Fibroblast of the conjunctiva (primary cell): ENCODE data around the gene SAP30.

Experiments
- DNase-seq: peaks from one replicate; pipeline ENCODE4 v3.0.0-alpha.2; 2010; ENCODE audit warnings: low read depth

Gene SAP30

DNA sequence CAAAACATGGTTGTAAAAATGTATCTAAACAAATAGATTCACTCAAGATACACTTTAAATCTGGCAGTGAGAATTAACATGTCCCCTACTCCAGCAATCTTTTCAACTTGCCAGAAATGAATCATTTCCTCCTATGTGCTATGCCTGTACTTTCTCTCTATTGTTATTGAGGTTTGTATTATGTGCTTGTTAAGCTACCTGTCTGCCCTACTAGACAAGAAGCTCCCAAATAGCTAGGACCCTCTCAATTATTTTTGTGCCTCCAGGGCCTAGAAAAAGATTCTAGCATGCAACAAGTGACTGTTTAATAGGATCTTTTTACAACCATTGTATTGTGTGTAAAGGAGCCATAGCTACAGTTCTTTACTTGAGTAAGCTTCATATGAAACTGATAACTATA, 3.5 kb upstream of the SAP30 start:
- no peak for DNase-seq

GRCh38 chr4:173367946-173368345, 2.8 kb upstream of the SAP30 start:
- DNase-seq = no peak

- DNase-seq = no peak
These were observed 651 bp upstream of the SAP30 start for GRCh38 chr4:173370130-173370476.

DNA sequence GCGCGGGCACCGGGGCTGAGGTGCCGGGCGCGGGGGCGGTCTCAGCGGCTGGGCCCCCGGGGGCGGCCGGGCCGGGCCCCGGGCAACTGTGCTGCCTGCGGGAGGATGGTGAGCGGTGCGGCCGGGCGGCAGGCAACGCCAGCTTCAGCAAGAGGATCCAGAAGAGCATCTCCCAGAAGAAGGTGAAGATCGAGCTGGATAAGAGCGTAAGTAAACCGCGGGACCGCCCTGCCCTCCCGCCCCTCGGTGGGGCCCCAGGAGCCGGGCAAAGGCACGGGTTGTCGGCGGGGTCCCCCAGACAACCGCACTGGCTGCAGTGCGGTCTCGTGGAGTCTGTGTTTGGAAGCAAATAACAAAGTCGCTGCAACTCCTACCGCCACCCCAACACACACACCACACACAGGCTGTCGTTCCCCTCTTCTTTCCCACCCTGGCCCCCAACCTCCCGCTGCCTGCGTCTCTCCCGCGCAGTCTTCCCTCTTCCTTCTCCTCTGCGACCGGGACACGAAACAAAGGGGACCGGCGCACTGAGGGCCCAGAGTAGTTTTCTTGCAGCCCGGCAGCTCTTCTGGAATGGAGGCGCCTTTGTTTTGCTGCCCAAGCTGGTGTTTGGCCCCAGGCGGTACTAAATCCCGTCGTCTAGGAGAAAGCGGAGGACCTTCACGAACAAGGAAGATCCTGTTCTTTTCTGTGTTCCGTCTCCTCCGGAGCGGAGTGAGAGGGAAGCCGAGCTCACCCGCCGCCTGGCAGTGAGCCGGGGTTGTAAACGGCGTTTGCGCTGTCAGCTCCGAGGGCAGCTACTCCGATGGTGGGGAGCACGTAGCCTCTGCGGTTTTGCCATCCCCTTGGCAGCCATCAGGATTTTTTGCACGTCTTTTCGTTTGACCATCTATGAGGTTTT, 788 bp downstream of the SAP30 start:
- peak; percentile 59 for DNase-seq

- DNase-seq = no peak
These were observed 3.8 kb downstream of the SAP30 start for GRCh38 chr4:173374588-173374987.

DNA sequence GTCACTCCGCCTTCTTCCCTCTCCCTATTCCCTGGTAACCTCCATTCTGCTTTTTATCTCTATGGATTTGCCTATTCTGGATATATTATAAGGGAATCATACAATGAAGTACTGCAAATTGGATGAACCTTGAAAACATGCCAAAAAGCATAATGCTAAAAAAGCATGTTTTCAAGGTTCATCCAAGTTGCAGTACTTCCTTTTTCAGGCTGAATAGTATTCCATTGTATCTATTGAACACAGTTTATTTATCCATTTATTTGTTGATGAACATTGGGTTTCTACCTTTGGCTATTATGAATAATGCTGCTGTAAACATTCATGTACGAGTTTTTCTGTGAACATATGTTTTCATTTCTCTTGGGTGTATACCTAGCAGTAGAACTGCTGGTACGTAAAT, 9.2 kb downstream of the SAP30 start:
- DNase-seq = no peak

GRCh38 chr4:173380987-173381386, 10.2 kb downstream of the SAP30 start:
- DNase-seq = no peak

DNA sequence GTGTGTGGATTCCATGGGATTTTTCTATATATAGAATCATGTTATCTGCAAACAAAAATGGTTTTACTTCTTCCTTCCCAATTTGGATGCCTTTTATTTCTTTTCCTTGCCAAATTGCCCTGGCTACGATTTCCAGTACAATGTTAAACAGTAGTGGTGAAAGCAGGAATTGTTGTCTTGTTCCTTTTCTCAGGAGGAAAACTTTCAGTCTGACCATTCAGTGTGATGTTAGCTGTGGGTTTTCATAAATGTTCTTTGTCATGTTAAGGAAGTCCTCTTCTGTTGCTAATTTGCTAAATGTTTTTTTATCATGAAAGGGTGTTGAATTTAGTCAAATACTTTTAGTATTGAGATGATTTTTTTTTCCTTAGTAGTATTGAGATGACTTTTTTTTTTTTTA, 10.9 kb downstream of the SAP30 start:
- no peak for DNase-seq

GRCh38 chr4:173382349-173382748, 11.6 kb downstream of the SAP30 start:
- DNase-seq = no peak

DNA sequence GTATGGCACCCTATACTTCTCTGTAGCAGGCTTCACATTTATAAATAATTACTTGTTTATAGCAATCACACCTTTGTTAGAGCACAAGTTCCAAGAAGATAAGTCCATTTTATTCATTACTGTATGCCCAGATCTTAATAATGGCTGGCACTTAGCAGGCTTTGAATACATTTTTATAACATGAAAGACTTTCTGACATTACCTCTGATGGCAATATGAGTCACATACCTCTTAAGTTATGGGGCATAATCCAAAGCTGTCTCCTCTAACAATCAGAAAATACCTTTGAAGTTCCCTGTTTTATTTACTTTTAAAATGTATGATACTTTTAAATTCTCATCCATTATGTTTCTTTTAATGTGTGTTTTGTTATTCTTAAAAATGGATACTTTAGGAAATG, 16.0 kb downstream of the SAP30 start:
- DNase-seq = no peak

DNA sequence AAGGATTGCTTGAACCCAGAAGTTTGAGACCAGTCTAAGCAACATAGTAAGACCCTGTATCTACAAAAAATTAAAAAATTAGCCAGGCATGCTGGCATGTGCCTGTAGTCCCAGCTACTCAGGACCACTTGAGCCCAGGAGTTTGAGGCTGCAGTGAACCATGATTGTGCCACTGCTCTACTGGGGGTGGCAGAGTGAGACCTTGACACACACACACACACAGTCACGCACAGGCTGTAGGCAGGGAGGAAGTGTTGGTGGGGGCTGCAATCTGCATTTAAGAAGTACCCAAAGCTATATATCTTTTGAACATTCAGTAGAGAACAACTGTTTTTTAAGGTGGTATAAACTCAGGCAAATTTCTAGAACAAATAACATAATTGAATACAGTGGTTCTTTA, 20.9 kb downstream of the SAP30 start:
- no peak for DNase-seq

GRCh38 chr4:173397604-173398003, 26.9 kb downstream of the SAP30 start:
- no peak for DNase-seq

- DNase-seq = no peak
These were observed 27.5 kb downstream of the SAP30 start for GRCh38 chr4:173398220-173398619.

DNA sequence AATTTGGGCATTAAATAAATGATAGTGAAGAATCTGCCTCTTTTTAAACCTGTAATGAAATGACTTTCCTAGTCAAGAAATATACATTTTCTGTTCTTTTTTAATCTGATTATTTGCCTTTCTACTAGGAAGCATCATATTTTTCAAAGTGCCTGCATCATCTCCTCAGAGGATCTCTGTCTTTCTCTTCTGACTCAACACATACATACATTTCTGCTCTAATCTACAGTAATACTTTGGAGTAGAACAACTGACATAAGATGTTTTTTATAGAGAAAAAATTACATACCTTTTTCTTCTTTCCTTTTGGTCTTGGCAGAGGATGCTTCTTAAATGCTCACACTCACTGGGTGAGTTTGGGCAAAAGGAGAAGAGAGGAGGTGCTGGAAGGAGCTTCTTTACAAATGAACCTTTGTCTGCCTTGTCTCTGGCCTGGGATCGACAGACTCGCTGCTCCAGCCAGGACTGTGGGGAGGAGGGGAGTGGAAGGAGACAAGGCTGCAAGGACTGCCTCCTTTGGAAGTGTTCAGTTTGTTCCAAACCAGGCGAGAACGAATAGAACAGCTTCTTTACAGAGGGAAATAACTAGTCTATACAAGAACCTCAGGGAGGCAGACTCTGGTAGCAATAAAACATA, 28.1 kb downstream of the SAP30 start, which contains the start of gene SCRG1:
Gene SCRG1 (minus strand): TSS at position 338 of the 637 bp plus-strand sequence. CDS start 7,702 bp downstream, outside the sequence.
- DNase-seq = peak; percentile 8

DNA sequence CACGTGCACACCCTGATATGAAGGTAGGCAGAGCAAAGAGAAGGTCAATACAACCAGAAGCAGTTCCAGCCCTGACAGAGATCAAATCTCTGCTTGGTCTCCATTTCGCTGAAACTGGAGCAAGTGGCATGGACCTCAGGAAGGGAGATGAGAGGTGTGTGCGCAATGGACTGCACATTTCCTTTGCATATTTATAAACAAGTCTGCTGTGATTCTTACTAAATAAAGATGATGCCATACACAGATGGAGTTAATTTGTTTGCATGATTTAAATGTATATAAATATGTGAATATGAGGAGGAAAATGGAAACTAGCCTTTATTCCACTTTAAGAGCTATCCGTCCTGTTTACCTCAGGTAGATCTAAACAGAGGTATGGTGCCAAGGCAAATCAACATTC, 30.3 kb downstream of the SAP30 start:
- no peak for DNase-seq

- no peak for DNase-seq
These were observed 32.3 kb downstream of the SAP30 start for GRCh38 chr4:173403051-173403450.

DNA sequence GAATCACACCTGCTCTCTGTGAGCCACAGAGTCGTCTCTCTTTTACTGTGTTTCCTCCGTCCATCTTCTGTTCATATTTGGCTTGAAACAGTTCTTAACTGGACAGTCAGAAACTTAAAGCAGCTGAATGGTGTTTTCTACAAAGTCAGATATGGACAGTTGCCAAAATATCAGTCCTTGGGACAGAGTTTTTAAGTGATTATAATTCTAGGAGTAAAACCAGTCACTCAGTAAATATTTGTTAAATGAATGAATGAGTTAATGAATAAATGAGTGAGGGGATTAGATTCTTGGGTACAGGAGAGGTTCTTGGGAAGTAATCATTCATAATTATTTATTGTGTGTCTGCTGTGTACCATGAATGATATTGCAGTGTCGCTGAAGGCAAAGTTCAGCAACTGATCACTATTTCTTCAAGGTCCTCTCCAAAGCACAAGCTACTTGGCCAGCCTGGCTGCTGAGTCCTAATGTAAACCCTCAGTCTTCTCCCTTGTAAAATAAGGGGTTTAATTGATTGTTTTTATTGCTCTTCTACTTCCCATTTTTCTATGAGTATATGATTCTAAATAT, 33.6 kb downstream of the SAP30 start:
- DNase-seq = no peak

GRCh38 chr4:173405840-173406606, 35.3 kb downstream of the SAP30 start:
- no peak for DNase-seq

DNA sequence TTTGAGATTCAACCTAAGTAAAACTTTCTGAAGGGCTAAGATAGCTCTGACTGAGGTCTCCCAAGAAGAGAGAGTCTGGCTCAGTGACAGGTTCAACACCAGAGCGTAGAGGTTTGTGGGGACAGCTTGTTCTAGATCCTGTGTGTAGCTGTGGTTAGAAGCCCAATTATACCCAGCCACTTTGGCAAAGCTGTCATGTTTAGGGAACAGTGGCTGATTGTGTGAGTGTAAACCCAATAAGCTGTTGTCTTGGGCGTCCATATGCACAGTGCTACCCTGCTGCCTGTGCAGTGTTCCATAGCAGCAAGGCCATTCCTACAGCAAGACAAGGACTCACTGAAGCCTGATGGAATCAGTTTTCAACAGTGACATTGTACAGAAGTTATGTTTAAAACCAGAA, 39.3 kb downstream of the SAP30 start:
- no peak for DNase-seq

DNA sequence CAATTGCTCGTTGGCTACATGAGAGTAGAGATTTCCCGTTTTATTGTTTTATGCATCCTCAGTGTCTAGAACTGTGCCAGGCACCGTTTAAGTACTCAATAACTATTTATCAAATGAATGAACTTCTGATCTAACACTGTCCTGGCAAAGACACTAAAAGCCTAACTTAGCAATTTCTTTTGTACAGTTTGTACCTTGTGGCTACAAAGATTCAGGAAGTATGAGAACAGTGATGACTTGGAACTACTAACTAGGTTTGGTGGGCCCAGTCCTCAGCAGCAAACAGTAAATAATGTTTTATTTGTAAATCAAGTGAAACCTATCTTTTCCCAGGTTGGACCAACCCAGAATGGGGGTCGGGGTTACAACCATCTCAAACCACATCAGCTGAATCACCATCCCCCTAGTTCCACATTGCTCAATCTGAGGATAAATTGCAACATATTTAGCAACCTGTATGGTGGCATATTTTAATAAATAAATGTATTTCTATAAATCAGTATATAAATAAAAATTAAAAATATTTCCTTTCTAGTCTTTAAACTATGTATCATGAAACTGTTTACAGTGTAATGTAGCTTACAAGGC, 40.4 kb downstream of the SAP30 start:
- DNase-seq = peak; percentile 10

DNA sequence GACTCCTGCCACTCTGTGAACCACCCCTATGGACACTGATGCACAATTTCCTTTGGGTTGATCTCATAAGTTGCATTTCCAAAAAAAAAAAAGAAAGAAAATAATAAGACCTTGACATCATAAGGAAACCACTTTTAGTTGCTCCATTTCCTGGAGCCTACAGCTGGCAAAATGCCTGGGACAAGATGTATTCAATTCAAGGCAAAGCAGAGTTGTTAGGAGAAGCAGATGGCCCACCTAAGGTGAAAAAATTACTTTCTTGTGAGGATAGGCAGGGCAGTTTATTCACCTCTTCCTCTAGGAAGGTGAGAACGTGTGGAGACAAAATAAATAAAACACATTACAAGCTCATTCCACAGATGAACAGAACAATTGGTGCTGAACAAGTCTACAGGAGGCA, 42.3 kb downstream of the SAP30 start:
- peak; percentile 38 for DNase-seq

DNA sequence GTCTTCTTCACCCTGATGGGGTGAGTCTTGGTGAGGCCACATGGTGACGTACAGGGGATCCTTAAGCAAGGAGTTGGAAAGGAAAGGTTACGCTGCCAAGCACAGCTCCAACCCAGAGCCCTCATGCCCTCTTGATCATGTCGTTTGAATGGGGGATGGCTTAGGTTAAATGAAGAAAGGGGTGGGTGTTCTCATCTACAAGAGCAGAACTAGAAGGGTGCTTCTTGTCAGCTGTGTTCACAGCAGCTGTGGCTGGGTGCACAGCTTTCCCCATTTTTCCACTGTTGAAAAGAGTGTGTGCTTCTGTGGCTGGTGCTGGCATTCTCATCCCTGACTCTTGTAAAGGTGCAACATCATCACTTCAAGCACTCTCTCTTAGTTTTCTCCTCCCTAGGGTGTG, 43.7 kb downstream of the SAP30 start:
- no peak for DNase-seq
